Stimulated activated CD4-positive, alpha-beta T cell treated with anti-CD3 and anti-CD28 coated beads, Interleukin-1b, Interleukin-23, amount 100 ng/mL, for 48 hours (primary cell): ENCODE data around the gene CALML5.

Experiments
- DNase-seq: peaks from one replicate; pipeline ENCODE4 v3.0.0-alpha.2; 2020

CALML5 gene

DNA sequence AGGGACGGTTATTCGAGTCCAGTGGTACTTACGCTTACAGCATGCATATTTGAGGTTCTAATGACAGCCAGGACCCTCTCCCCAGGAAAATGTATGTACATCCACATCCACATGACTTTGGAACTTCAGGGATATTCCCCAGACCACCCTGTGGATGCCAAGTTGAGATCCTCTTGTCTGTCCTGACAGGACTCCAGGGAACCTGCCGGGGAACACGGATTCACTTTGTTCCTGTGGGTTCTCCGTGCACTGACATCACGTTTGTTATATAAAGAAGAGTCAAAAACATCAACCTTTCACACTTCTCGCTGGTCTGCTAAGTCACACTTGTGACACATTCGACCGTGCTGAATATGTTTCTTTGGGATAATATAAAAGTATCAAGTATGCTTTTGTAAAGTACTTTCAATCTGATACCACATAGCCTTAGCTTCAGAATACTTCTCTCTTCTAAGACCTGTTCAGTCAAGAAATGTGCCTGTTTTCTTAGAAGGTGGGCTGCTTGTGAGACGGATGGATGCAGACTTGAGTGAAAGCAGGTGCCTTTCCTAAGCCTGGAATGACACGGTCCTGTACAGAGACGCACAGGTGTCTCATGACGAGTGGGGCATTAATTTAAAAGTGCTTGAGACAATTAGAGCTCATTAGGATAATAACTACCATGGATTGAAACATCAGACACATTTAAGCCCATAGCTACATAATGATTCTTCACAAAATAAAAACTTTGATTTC lies 38.7 kb downstream of the CALML5 start:
- DNase-seq, result no peak

GRCh38 chr10:5458949-5459747 lies 40.2 kb downstream of the CALML5 start:
- DNase-seq, result no peak

DNA sequence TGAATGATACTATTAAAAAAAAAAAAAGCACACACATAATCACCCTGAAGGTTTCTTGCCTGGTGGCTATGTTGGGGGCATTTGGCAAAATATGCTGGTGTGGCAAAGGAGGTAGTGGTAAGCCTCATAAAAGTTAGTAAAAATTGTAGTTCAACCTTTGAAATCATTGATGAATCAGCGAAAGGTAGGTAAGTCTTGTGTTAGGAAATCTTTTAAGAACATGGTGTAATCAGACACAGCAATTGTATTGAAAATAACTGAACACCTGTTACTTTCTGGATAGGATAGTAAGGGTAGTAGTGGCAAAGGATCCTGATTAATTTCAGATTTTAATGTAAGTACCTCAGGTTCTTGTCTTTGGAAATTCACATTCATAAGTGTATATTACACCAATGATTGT lies 40.9 kb downstream of the CALML5 start:
- no peak for DNase-seq

- no peak for DNase-seq
Observed at GRCh38 chr10:5457741-5458140, 41.6 kb downstream of the CALML5 start.

GRCh38 chr10:5456563-5456962 lies 42.8 kb downstream of the CALML5 start:
- no peak for DNase-seq

DNA sequence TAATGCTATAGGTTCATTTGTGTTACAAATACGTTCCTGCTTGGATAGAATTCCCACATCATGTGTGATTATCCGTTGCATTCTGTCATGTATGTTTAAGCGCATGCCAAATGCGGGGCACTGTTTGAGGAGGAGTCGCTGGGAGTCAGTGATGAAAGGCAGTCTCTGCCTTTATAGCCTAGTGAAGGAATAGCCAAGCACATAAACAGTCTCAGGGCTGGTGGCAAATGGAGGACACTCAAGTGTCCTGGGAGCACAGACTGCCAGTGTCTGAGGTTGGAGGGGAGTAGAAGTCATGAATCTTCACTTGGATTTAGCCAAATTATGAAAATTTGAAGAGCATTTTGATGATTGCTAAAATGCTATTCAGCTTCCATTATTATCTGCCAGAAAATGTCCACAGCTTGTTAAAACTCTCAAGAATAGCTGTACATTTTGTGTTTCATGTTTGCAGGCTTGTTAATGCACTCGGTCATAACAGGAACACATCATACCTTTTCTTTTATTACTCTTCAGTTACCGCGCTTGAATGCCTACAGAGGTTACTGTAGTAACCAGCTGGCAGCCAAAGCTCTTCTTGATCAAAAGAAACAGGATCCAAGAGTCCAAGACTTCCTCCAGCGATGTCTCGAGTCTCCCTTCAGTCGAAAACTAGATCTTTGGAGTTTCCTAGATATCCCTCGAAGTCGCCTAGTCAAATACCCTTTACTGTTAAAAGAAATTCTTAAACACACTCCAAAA lies 45.5 kb downstream of the CALML5 start:
- no peak for DNase-seq

- DNase-seq, result no peak
Observed at GRCh38 chr10:5450605-5451384, 48.6 kb downstream of the CALML5 start.

- DNase-seq, result no peak
Observed at GRCh38 chr10:5449823-5450222, 49.5 kb downstream of the CALML5 start.

GRCh38 chr10:5449227-5449626 lies 50.1 kb downstream of the CALML5 start:
- DNase-seq, result no peak
